Right atrium auricular region (tissue), 2 donors: ENCODE results near the gene YEATS4. TPM values are rescaled to one million over a fixed set of nuclear protein-coding genes. Genes with fewer than 3 reads are reported as not detected.

Source experiments
- DNase-seq: peaks from one replicate; pipeline ENCODE4 v3.0.0-alpha.2; 2019; ENCODE audit warnings: low spot score
- H3K27ac ChIP-seq, 2 donors: fragments of 200-600 bp; sonication (generic); 1 replicate in 1 of 2; 2 replicates in 1 of 2; pipeline ENCODE4 v1.5.1; 2016 to 2019
- H3K27me3 ChIP-seq, 2 donors: fragments of 200-600 bp; sonication (generic); one replicate each; pipeline versions ENCODE4 v1.5.1 to v1.6.0; 2017 to 2019
- H3K36me3 ChIP-seq: fragments of 200-600 bp; sonication (generic); one replicate; pipeline ENCODE4 v1.5.1; 2016
- H3K4me1 ChIP-seq, 2 donors: fragments of 200-600 bp; sonication (generic); one replicate each; pipeline versions ENCODE4 v1.5.1 to v1.6.0; 2017 to 2019
- H3K4me3 ChIP-seq, 2 donors: fragments of 200-600 bp; sonication (generic); 1 replicate in 1 of 2; 2 replicates in 1 of 2; pipeline ENCODE4 v1.5.1; 2017 to 2019; ENCODE audit warnings: mild to moderate bottlenecking in 1 of 2, moderate library complexity in 1 of 2
- H3K9me3 ChIP-seq, 2 donors: fragments of 200-600 bp; sonication (generic); one replicate each; pipeline ENCODE4 v1.5.1; 2019
- CTCF ChIP-seq, 2 donors: fragments of 200-600 bp; sonication (generic); IDR thresholded peaks; one replicate each; pipeline ENCODE4 v1.5.1; 2019; ENCODE audit warnings: antibody characterized with exemption in 2 of 2
- total RNA-seq, 2 donors: library from RNA; depleted of rRNA; stranded (reverse); fragments of >200 nt; gene quantifications; one replicate each; pipeline ENCODE4 v1.1.0, GENCODE V29; 2016

YEATS4 gene
- total RNA-seq, 2 donors from 2014 or later: 8.5 to 12.9 TPM

DNA sequence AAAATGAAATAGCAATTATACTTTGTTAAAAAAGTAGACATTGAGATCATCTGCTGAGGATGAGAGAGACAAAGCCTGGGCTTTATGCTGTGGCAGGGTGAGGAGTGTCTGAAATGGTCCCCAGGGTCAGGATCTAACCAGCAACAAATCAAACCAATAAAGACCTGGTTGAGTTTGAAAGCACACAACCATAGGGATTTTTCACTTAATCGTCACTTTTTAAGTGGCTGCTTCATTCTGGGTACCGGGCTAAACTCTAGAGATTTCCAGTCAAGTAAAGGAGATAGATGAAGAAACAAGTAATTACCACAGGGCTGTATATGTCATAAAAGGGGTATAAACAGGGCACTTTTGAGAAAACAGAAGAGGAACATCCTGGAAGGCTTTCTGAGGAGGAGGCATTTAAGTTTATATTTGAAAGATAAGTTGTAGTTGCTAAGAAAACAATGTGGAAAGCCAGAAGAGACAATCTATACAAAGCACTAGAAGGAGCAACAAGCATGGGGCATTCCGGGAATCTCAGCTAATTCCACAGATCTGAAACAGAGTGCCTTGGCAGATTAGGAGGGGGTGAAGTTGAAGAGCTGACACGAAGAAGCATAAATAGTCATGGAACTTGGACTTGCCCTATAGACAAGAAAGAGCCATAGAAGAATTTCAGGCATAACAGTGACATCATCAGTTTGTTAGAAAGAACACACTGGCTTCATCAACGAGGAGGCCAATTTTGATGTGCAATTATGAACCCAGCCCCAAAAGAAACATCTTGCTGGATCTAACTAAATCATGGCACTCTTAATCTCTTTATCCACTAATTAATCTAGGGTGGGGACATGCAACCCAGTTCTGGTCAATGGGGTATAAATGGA lies 63.7 kb downstream of the YEATS4 start:
- TF ChIP-seq CTCF (IDR thresholded peaks at IDR 0.05): no peak
- H3K9me3 ChIP-seq: no peaks in the 10 kb centered on the region
- H3K27ac ChIP-seq: no peak overlapping the region

DNA sequence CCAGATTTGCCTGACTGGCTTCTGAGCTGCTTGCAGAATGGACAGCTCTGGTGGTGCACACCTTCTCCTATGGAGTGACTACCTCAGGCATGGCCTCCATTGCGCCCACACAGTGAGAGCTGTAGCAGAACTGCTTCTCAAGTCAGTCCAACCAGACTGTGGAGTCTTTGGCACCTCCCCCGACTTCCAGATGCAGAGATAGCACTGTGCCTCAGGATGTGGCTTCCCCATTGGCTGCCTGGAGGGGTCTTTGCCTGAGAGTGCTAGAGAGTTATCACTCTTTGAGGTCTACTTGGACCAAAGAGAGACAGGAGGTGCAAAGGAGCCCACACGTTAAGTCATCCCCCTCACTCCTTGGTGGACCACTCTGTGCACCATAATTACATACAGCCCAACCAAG lies 65.9 kb downstream of the YEATS4 start:
- no peak for DNase-seq
- TF ChIP-seq CTCF (IDR thresholded peaks at IDR 0.05): no peak
- H3K36me3 ChIP-seq: no peaks in the 10 kb centered on the region
- H3K4me1 ChIP-seq: peaks cover 0 to 1% of the 10 kb centered on the region in 2 donors
- H3K27me3 ChIP-seq: no peaks in the 10 kb centered on the region
- H3K27ac ChIP-seq: no peak overlapping the region
- H3K4me3 ChIP-seq: no peak overlapping the region
- H3K9me3 ChIP-seq: no peaks in the 10 kb centered on the region

More for the DNA sequence above, 63.7 kb downstream of the YEATS4 start:
- Histone ChIP-seq H3K36me3 (no peaks in the 10 kb centered on the region), H3K27me3 (no peaks in the 10 kb centered on the region), H3K4me1 (no peaks in the 10 kb centered on the region), H3K4me3 (no peak overlapping the region)
- DNase-seq: no peak

DNA sequence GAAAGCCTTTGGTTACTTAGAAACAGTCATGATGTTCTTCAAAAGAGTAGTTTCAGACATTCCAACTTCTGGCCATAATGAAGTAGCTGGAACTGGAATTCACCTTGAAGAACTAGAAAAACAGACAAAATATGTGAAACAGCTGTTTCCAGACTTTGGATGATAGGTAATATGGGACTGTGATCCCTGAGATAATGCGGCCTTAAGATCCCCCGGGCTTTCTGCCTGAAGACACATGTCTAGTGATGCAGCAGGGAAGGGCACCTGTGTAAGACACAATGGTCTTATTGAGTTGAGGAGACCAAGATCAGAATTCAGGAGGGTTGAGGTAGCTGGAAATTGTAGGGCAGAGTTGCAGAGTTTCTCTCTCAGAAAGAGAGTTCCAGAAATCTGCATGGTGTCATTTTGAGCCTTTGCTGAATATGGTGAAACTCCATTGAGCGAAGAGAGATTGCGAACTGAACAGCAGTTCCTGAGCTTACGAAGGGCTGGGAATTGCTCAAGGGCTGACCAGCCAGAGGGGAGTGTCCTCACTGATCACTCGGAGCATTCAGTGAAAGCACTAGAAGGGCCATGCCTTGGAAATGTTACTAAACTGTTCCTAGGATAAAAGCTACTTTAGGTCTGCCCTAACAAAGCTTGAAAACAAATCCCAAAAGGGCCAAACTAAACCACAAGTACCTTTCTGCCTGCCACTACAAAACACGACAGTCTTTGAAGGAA lies 69.0 kb downstream of the YEATS4 start:
- DNase-seq: no peak
- no peaks in the 10 kb centered on the region for H3K27me3 ChIP-seq
- H3K4me3 ChIP-seq: no peak overlapping the region
- H3K4me1 ChIP-seq: peaks cover 0 to 24% of the 10 kb centered on the region in 2 donors
- peak overlapping the region in 1 of 2 donors; percentile 91 for H3K27ac ChIP-seq
- H3K9me3 ChIP-seq: no peaks in the 10 kb centered on the region
- H3K36me3 ChIP-seq: no peaks in the 10 kb centered on the region
- TF ChIP-seq CTCF (IDR thresholded peaks at IDR 0.05): no peak

DNA sequence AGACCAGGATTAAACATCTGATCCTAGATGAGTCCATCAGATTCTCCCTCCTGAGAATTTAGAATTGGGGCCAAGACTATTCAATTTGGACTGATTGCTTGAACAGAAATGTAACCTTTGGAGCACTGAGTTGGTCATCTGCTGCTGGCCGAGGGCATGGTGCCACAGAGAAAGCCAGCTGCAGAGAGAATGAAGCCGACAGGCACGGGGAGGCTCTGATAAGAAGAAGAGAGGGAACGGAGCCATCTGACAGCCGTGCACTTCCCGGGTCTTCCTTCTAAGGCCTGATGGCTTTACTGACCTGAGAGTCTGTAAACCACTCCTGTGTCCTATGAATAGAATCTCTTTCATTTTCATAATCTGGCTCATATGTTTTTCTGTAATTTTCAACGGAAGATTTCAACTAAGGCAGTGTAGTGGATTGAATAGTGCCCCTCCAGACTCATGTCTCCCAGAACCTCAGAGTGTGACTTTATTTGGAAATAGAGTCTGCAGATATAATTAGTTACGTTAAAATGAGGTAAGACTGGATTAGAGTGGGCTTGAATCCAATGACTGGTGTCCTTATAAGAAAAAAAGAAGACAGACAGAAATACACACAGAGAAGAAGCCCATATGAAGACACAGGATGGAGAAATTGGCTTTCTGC lies 71.5 kb downstream of the YEATS4 start:
- DNase-seq: no peak
- Histone ChIP-seq H3K27me3 (no peaks in the 10 kb centered on the region), H3K27ac (peak overlapping the region; percentile 76 to 91), H3K9me3 (no peaks in the 10 kb centered on the region), H3K4me3 (no peak overlapping the region), H3K4me1 (peaks cover 0 to 30% of the 10 kb centered on the region in 2 donors), H3K36me3 (no peaks in the 10 kb centered on the region)
- no peak for TF ChIP-seq CTCF (IDR thresholded peaks at IDR 0.05)

GRCh38 chr12:69431591-69432222 lies 72.2 kb downstream of the YEATS4 start:
- Histone ChIP-seq H3K27me3 (no peaks in the 10 kb centered on the region), H3K9me3 (no peaks in the 10 kb centered on the region), H3K4me1 (peaks cover 0 to 33% of the 10 kb centered on the region in 2 donors), H3K4me3 (no peak overlapping the region), H3K36me3 (no peaks in the 10 kb centered on the region), H3K27ac (peak overlapping the region; percentile 76 to 91)
- no peak for DNase-seq
- TF ChIP-seq CTCF (IDR thresholded peaks at IDR 0.05): no peak
